Thyroid gland (tissue), 4 donors: ENCODE measurements around the gene STKLD1. TPM values are rescaled to one million over a fixed set of nuclear protein-coding genes. Genes with fewer than 3 reads are reported as not detected.

Experiments used
- DNase-seq, 2 donors: peaks; one replicate each; pipeline ENCODE4 v3.0.0-alpha.2; 2019
- H3K27ac ChIP-seq, 3 donors: fragments of 200-600 bp; sonication (generic); 1 replicate in 2 of 3; 2 replicates in 1 of 3; pipeline ENCODE4 v1.5.1; 2016 to 2019; ENCODE audit warnings: mild to moderate bottlenecking in 1 of 3, moderate library complexity in 1 of 3
- H3K27me3 ChIP-seq: fragments of 200-600 bp; sonication (generic); one replicate; pipeline ENCODE4 v1.5.1; 2019
- H3K36me3 ChIP-seq, 2 donors: fragments of 200-600 bp; sonication (generic); one replicate each; pipeline ENCODE4 v1.5.1; 2016 to 2019
- H3K4me1 ChIP-seq, 2 donors: fragments of 200-600 bp; sonication (generic); one replicate each; pipeline ENCODE4 v1.5.1; 2017 to 2019
- H3K4me3 ChIP-seq, 3 donors: fragments of 200-600 bp; sonication (generic); replicated peaks in 1 of 3; 1 replicate in 2 of 3; 2 replicates in 1 of 3; pipeline ENCODE4 v1.5.1; 2016; ENCODE audit warnings: mild to moderate bottlenecking in 1 of 3
- H3K9me3 ChIP-seq: fragments of 200-600 bp; sonication (generic); one replicate; pipeline ENCODE4 v1.5.1; 2017
- CTCF ChIP-seq, 6 experiments: fragments of 200-600 bp in 3 of 6; fragments of 450-650 bp in 3 of 6; sonication (generic) in 3 of 6; IDR thresholded peaks; one replicate each; pipeline ENCODE4 v1.5.1; 2016 to 2019; ENCODE audit warnings: antibody characterized with exemption in 6 of 6, mild to moderate bottlenecking in 2 of 6, inconsistent platforms in 1 of 6, moderate library complexity in 1 of 6
- POLR2A ChIP-seq, 2 donors: fragments of 450-650 bp; IDR thresholded peaks; one replicate each; pipeline ENCODE4 v1.6.1; 2017; ENCODE audit warnings: antibody characterized with exemption in 2 of 2, mild to moderate bottlenecking in 2 of 2, moderate library complexity in 1 of 2
- WGBS, 2 donors: methylation state at CpG; one replicate each; pipeline ENCODE4 v1.1.5; 2017; 5-methylcytosine and 5-hydroxymethylcytosine counted together
- intact Hi-C: fragments of 100-400 bp; cut with DNase I; formaldehyde crosslinking; loops from one replicate; pipeline ENCODE4 v1.15.1; 2023
- total RNA-seq, 4 donors: library from RNA; depleted of rRNA; stranded (reverse); fragments of >200 nt; gene quantifications; one replicate each; pipeline ENCODE4 v1.2.3, GENCODE V29; 2016

The STKLD1 gene
- total RNA-seq, 4 donors from 2014 or later, result 1.6 to 2.2 TPM; not detected in 2

DNA sequence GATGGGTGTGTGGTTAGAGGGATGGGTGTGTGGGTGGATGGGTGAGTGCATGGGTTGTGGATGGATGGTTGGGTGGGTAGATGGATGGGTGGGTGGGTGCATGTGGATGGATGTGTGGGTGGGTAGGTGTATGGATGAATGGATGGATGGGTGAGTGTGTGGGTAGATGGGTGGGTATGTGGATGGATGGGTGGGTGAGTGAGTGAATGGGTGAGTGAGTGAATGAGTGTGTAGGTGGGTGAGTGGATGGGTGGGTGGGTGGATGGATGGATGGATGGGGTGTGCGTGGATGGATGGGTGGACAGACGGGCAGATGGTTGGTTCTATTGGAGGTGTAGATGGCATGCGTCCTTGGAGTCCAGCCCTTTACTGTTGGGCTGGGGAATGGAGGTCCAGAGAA lies 17.2 kb downstream of the STKLD1 start:
- intact Hi-C loops, result no loop called here
- H3K27me3 ChIP-seq, result no peaks in the 10 kb centered on the region

DNA sequence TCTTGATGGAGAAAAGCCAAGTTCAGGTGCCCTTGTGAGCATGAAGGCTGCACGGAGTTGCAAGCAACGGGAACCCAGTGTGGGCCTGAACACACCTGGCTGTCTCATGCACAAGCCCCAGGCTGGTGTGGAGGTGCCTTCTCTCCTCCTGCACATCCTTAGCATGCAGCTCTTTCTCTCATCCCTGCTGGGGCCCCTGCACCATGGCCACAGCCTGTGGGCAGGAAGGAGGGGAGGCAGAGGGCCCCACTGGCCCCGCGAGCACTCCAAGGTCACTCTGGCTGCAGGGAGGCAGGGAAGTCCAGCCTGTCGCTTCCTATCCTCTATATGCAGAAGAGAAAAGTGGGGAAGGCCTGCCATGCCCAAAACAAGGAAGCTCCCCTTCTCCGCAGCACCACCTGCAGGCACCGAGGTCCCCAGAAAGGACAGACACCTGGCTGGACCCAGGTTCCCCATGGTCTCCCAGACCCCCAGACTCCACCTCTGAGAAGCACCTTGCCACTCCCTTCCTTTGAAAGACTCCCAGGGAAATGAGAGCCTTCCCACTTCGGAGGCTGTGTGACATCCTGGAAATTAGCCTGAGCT lies 18.6 kb downstream of the STKLD1 start:
- no peak for TF ChIP-seq POLR2A (IDR thresholded peaks at IDR 0.05)
- no peak for TF ChIP-seq CTCF (IDR thresholded peaks at IDR 0.05)
- Histone ChIP-seq H3K4me1 (no peaks in the 10 kb centered on the region), H3K4me3 (no peak overlapping the region), H3K27me3 (no peaks in the 10 kb centered on the region), H3K36me3 (no peaks in the 10 kb centered on the region), H3K27ac (no peak overlapping the region), H3K9me3 (no peaks in the 10 kb centered on the region)
- intact Hi-C loops, result no loop called here
- WGBS, 2 donors, result 32 to 57% methylated on average over 6 to 7 of the region's 8 CpGs
- no peak for DNase-seq

More for the DNA sequence above, 17.2 kb downstream of the STKLD1 start:
- peaks cover 0 to 4% of the 10 kb centered on the region in 2 donors for H3K4me1 ChIP-seq
- no peak overlapping the region for H3K4me3 ChIP-seq
- H3K36me3 ChIP-seq, result no peaks in the 10 kb centered on the region
- no peak overlapping the region for H3K27ac ChIP-seq
- DNase-seq, result no peak
- no peaks in the 10 kb centered on the region for H3K9me3 ChIP-seq
- 89 to 90% methylated on average over 3 of the region's 3 CpGs for WGBS, 2 donors
- TF ChIP-seq POLR2A (IDR thresholded peaks at IDR 0.05), result no peak
- no peak for TF ChIP-seq CTCF (IDR thresholded peaks at IDR 0.05)

GRCh38 chr9:133396952-133397351 lies 20.8 kb downstream of the STKLD1 start:
- TF ChIP-seq CTCF (IDR thresholded peaks at IDR 0.05), result peak in 1 of 6 experiments; percentile 10
- no peak for TF ChIP-seq POLR2A (IDR thresholded peaks at IDR 0.05)

GRCh38 chr9:133397370-133397769 lies 21.2 kb downstream of the STKLD1 start:
- Histone ChIP-seq H3K9me3 (no peaks in the 10 kb centered on the region), H3K27ac (no peak overlapping the region), H3K4me1 (no peaks in the 10 kb centered on the region), H3K36me3 (no peaks in the 10 kb centered on the region), H3K4me3 (no peak overlapping the region), H3K27me3 (no peaks in the 10 kb centered on the region)
- intact Hi-C loops, result no loop called here
- 83 to 84% methylated on average over 6 of the region's 6 CpGs for WGBS, 2 donors
- no peak for TF ChIP-seq CTCF (IDR thresholded peaks at IDR 0.05)
- no peak for TF ChIP-seq POLR2A (IDR thresholded peaks at IDR 0.05)
- no peak for DNase-seq

More at GRCh38 chr9:133396952-133397351, 20.8 kb downstream of the STKLD1 start:
- intact Hi-C loops, result no loop called here
- H3K27me3 ChIP-seq, result no peaks in the 10 kb centered on the region
- no peaks in the 10 kb centered on the region for H3K4me1 ChIP-seq
- H3K4me3 ChIP-seq, result no peak overlapping the region
- H3K27ac ChIP-seq, result no peak overlapping the region
- H3K36me3 ChIP-seq, result no peaks in the 10 kb centered on the region
- WGBS, 2 donors, result 16 to 30% methylated on average over 7 to 12 of the region's 14 CpGs
- peak; percentile 10 to 12 for DNase-seq
- H3K9me3 ChIP-seq, result no peaks in the 10 kb centered on the region

- H3K27me3 ChIP-seq, result no peaks in the 10 kb centered on the region
- H3K27ac ChIP-seq, result no peak overlapping the region
- intact Hi-C loops, result no loop called here
- no peaks in the 10 kb centered on the region for H3K36me3 ChIP-seq
- WGBS, 2 donors, result 53 to 70% methylated on average over 5 to 9 of the region's 9 CpGs
- H3K4me1 ChIP-seq, result no peaks in the 10 kb centered on the region
- TF ChIP-seq POLR2A (IDR thresholded peaks at IDR 0.05) (no peak), CTCF (IDR thresholded peaks at IDR 0.05) (no peak)
- DNase-seq, result no peak
- no peaks in the 10 kb centered on the region for H3K9me3 ChIP-seq
- H3K4me3 ChIP-seq, result no peak overlapping the region
Observed at GRCh38 chr9:133397895-133398294, 21.7 kb downstream of the STKLD1 start.
